ENCODE measurements around the gene RETREG2. TPM values are rescaled to one million over a fixed set of nuclear protein-coding genes. Genes with fewer than 3 reads are reported as not detected.

The RETREG2 gene, protein sequence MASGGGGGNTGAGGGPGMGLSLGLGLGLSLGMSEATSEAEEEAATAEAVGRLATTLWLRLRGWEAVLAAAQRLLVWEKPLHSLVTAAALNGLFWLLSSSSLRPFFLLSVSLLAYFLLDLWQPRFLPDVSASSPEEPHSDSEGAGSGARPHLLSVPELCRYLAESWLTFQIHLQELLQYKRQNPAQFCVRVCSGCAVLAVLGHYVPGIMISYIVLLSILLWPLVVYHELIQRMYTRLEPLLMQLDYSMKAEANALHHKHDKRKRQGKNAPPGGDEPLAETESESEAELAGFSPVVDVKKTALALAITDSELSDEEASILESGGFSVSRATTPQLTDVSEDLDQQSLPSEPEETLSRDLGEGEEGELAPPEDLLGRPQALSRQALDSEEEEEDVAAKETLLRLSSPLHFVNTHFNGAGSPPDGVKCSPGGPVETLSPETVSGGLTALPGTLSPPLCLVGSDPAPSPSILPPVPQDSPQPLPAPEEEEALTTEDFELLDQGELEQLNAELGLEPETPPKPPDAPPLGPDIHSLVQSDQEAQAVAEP
- total RNA-seq = 10 to 100 TPM; 58.8 to 70.1 TPM

DNA sequence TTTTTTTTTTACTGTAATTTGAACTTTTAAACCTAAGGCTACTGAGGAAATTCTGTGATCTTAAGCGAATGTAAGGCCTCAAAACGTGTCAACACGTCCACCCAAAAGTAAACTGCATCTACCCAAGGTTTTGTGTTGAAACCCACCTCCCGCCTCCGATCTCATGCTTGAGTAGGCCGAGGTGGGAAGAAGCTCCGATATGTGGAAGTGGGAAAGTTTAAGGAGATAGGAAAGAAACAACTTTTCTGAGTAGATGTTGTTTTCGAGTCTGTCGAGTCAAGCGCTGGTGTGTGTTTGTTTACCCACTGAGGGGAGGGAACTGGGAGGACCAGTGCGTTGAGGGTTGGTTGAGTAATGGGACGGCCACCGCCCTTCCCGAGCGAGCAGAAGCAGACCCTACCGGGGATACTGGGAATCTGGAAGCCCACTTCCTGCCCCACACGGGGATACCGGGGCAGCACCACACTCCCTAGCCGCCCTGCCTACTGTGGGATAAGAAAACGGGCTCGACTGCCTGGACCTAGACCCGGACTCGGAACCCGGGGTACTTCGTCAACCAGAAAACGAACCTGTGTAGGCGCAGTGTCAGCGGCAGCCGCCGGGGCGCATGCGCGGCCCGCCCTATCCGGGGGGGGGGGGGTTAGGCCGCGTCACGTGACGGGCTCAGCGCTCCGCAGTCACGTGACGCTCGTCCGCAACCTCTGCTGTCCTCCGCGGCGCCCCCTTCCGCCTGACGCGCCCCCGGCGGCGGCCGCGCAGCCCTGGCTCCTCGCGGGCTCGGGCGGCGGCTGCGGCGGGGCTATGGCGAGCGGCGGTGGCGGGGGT lies at the start of gene RETREG2:
Gene RETREG2 (plus strand): TSS at position 724 of the 825 bp plus-strand sequence. CDS start 78 bp downstream, at position 802.
- no peaks in the 10 kb centered on the region for H3K27me3 Mint-ChIP-seq
- ChIA-PET POLR2A (no interaction called here), CTCF (interaction anchor here (0.6 to 2.0 kb wide), 3 partner anchors 19 to 176 kb away, joined by 3 to 5 read pairs (median 3); no protein-coding TSS in a partner anchor)
- peak within 1 kb of the TSS; percentile 97 for H3K27ac Mint-ChIP-seq
- no peaks in the 10 kb centered on the region for H3K9me3 Mint-ChIP-seq (ENCODE audit: low read depth)
- H3K4me1 Mint-ChIP-seq = peaks cover 52% of the 10 kb centered on the region
- peak within 1 kb of the TSS; percentile 86 for H3K4me3 Mint-ChIP-seq
- intact Hi-C loops (cut with DNase I, micrococcal nuclease) = loop anchor here (1.0 to 5.0 kb wide), 20 partner anchors 17 to 781 kb away; partner anchors contain the start of genes ANKZF1 (in 2 of the 2), ATG9A (in 2 of the 2), DNAJB2 (in 2 of the 2) and ZFAND2B (in 2 of the 2)
- ATAC-seq (peak; percentile 60), DNase-seq (peak; percentile 90)
- peaks cover 39% of the 10 kb centered on the region for H3K36me3 Mint-ChIP-seq (ENCODE audit: low read depth)

DNA sequence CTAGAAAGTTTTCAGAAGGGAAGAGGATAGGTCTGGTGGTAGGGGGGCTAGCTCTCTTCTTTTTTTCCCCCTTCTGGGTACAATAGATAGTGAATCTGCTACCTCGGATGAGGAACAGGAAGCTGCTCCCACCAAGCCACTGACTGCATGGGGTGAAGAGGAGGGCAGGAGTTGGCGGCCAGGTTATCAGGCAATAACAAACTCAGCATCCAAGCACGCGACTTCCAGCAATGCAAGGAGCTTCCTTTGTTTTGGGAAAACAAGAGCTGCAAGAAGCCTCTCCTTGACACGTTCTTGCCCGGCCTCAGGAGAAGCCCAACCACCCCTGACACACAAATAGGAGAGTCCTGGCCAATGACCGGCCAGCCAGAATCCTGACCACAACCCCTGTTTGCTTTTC lies 49.7 kb upstream of the RETREG2 start:
- Mint-ChIP-seq H3K4me1 (peaks cover 18% of the 10 kb centered on the region), H3K27ac (no peak overlapping the region)
- POLR2A ChIA-PET = no interaction called here

DNA sequence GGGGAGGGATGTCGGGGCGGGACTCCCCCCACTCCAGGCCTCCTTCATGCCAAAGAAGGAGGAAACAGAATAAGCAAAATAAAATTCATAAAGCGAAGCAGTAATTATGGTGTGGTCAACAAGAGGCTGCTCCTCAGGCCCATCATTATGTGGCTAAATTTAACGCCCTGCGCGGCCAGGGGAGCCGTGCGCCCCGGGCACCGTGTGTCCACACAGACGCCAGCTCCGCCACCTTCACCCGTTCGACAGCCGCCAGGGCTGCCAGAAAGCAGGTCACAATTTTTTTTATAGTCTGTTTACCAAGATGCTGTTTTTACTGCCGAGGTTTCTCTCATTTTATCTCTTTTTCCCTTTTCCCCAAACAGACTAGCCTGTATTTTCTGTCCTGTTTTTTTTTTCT lies 48.5 kb upstream of the RETREG2 start:
- ChIA-PET CTCF (interaction anchor here (0.6 to 3.1 kb wide), 5 partner anchors 25 to 165 kb away, joined by 3 to 10 read pairs (median 4); no protein-coding TSS in a partner anchor), POLR2A (no interaction called here)
- Mint-ChIP-seq H3K36me3 (ENCODE audit: low read depth) (no peaks in the 10 kb centered on the region), H3K9me3 (ENCODE audit: low read depth) (no peaks in the 10 kb centered on the region), H3K27ac (no peak overlapping the region), H3K4me1 (peaks cover 11% of the 10 kb centered on the region), H3K27me3 (no peaks in the 10 kb centered on the region), H3K4me3 (no peak overlapping the region)
- ATAC-seq (no peak), DNase-seq (no peak)
- intact Hi-C loops (cut with DNase I, micrococcal nuclease) = no loop called here

More for the DNA sequence above, 49.7 kb upstream of the RETREG2 start:
- no peak for ATAC-seq
- no peaks in the 10 kb centered on the region for H3K36me3 Mint-ChIP-seq (ENCODE audit: low read depth)
- no peaks in the 10 kb centered on the region for H3K9me3 Mint-ChIP-seq (ENCODE audit: low read depth)
- intact Hi-C loops (cut with DNase I, micrococcal nuclease) = no loop called here
- no peak overlapping the region for H3K4me3 Mint-ChIP-seq
- no peak for DNase-seq
- CTCF ChIA-PET = interaction anchor here (0.9 to 2.2 kb wide), 6 partner anchors 9 to 167 kb away, joined by 3 to 10 read pairs (median 4); no protein-coding TSS in a partner anchor
- no peaks in the 10 kb centered on the region for H3K27me3 Mint-ChIP-seq

- H3K27me3 Mint-ChIP-seq = no peaks in the 10 kb centered on the region
- DNase-seq (no peak), ATAC-seq (no peak)
- H3K9me3 Mint-ChIP-seq (ENCODE audit: low read depth) = no peaks in the 10 kb centered on the region
- H3K27ac Mint-ChIP-seq = no peak overlapping the region
- CTCF ChIA-PET = interaction anchor here (1.1 to 3.1 kb wide), 5 partner anchors 10 to 164 kb away, joined by 3 to 10 read pairs (median 4); no protein-coding TSS in a partner anchor
- no peak overlapping the region for H3K4me3 Mint-ChIP-seq
- H3K4me1 Mint-ChIP-seq = no peaks in the 10 kb centered on the region
- intact Hi-C loops (cut with DNase I, micrococcal nuclease) = no loop called here
- POLR2A ChIA-PET = no interaction called here
- H3K36me3 Mint-ChIP-seq (ENCODE audit: low read depth) = no peaks in the 10 kb centered on the region
These were observed 46.7 kb upstream of the RETREG2 start for GRCh38 chr2:219131327-219131726.

DNA sequence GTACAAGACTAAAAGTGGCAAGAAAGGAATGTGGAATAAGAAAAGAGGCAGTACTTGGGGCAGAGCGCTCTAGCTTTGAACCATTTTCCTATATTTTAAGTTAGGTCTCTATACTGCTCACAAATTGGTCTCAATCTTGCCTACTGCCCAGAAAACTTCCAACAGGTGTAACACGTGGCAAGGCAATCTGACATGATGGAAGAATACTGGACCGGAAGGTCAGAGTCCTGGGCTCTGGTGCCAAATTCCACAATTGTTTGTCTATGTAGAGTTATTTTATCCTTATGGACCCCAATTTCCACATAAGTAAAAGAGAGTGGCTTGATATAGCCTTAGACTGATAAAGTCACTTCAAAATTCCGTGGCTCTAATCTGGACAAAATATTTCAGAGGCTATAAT lies 46.3 kb upstream of the RETREG2 start:
- Mint-ChIP-seq H3K4me3 (no peak overlapping the region), H3K4me1 (no peaks in the 10 kb centered on the region), H3K27me3 (no peaks in the 10 kb centered on the region), H3K36me3 (ENCODE audit: low read depth) (no peaks in the 10 kb centered on the region), H3K9me3 (ENCODE audit: low read depth) (no peaks in the 10 kb centered on the region), H3K27ac (no peak overlapping the region)
- POLR2A ChIA-PET = no interaction called here
- no peak for DNase-seq
- intact Hi-C loops (cut with DNase I, micrococcal nuclease) = no loop called here
- CTCF ChIA-PET = interaction anchor here (0.7 to 3.1 kb wide), 9 partner anchors 10 to 163 kb away, joined by 3 to 10 read pairs (median 4); no protein-coding TSS in a partner anchor
- ATAC-seq = no peak

GRCh38 chr2:219133976-219134375 lies 44.1 kb upstream of the RETREG2 start:
- Mint-ChIP-seq H3K4me1 (no peaks in the 10 kb centered on the region), H3K9me3 (ENCODE audit: low read depth) (no peaks in the 10 kb centered on the region), H3K36me3 (ENCODE audit: low read depth) (peaks cover 6% of the 10 kb centered on the region), H3K27me3 (no peaks in the 10 kb centered on the region), H3K27ac (no peak overlapping the region), H3K4me3 (no peak overlapping the region)
- intact Hi-C loops (cut with DNase I, micrococcal nuclease) = no loop called here
- no peak for ATAC-seq
- POLR2A ChIA-PET = no interaction called here
- CTCF ChIA-PET = interaction anchor here (0.7 to 2.2 kb wide), 10 partner anchors 12 to 161 kb away, joined by 3 to 7 read pairs (median 4); no protein-coding TSS in a partner anchor
- DNase-seq = no peak

DNA sequence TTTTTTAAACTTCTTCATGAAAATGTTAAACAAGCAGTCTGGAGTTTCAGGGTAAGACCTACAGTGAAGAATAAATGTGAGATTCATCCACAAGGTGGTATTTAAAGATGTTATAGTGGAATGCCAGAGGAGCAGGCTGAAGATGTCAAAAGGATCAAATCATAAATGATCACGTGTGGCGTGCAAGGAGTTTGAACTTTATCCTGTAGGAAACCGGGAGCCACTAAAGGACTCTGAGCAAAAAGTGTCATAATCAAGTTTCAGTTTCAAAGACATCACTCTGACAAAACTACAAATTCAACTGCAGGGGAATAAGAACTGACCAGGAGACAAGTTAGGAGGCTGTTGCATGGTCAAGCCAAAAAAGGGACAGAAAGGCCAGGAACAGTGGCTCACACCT lies 37.4 kb upstream of the RETREG2 start:
- CTCF ChIA-PET = interaction anchor here (1.5 kb wide), 1 partner anchor 14 kb away, joined by 6 read pairs; no protein-coding TSS in a partner anchor
- Mint-ChIP-seq H3K27ac (no peak overlapping the region), H3K36me3 (ENCODE audit: low read depth) (peaks cover 20% of the 10 kb centered on the region), H3K27me3 (no peaks in the 10 kb centered on the region), H3K4me3 (no peak overlapping the region), H3K9me3 (ENCODE audit: low read depth) (no peaks in the 10 kb centered on the region), H3K4me1 (no peaks in the 10 kb centered on the region)
- ATAC-seq = no peak
- intact Hi-C loops (cut with DNase I, micrococcal nuclease) = no loop called here
- DNase-seq = no peak
- POLR2A ChIA-PET = no interaction called here

- H3K36me3 Mint-ChIP-seq (ENCODE audit: low read depth) = peaks cover 29% of the 10 kb centered on the region
- H3K9me3 Mint-ChIP-seq (ENCODE audit: low read depth) = no peaks in the 10 kb centered on the region
- no peaks in the 10 kb centered on the region for H3K27me3 Mint-ChIP-seq
- intact Hi-C loops (cut with DNase I, micrococcal nuclease) = no loop called here
- no peak overlapping the region for H3K27ac Mint-ChIP-seq
- H3K4me1 Mint-ChIP-seq = no peaks in the 10 kb centered on the region
- ChIA-PET CTCF (interaction anchor here (0.7 to 4.0 kb wide), 7 partner anchors 10 to 136 kb away, joined by 3 to 19 read pairs (median 3); no protein-coding TSS in a partner anchor), POLR2A (no interaction called here)
- no peak overlapping the region for H3K4me3 Mint-ChIP-seq
- ATAC-seq (no peak), DNase-seq (no peak)
These were observed 35.7 kb upstream of the RETREG2 start for GRCh38 chr2:219142329-219142728.

DNA sequence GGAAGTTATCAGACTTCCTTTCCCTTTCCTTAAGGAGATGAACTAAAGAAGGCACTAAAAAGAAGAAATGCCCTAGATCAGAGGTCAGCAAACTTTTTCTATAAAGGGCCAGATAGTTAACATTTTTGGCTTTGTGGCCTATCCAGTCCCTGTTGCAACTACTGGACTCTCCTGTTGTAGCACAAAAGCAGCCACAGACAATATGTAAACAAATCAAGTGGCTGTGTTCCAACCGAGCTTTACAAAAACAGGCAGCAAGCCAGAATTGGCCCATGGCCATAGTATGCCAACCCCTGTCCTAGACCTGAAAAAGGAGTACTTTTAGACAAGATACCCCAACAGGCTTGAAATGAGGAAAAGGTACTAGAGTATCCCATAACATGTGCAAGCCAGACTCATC lies 28.4 kb upstream of the RETREG2 start:
- intact Hi-C loops (cut with DNase I, micrococcal nuclease) = loop anchor here in 1 of 2 experiments (5.0 kb wide), 1 partner anchor 77 kb away; no protein-coding TSS in a partner anchor
- H3K36me3 Mint-ChIP-seq (ENCODE audit: low read depth) = peaks cover 33% of the 10 kb centered on the region

GRCh38 chr2:219155054-219155644 lies 22.9 kb upstream of the RETREG2 start:
- ChIA-PET CTCF (interaction anchor here (0.5 to 10.4 kb wide), 45 partner anchors 11 to 1613 kb away, joined by 3 to 125 read pairs (median 4); partner anchors contain the start of genes CFAP65, CNPPD1, DNAJB2 and IHH), POLR2A (no interaction called here)
- no peak overlapping the region for H3K27ac Mint-ChIP-seq
- intact Hi-C loops (cut with DNase I, micrococcal nuclease) = loop anchor here (1.0 to 5.0 kb wide), 4 partner anchors 97 to 303 kb away; no protein-coding TSS in a partner anchor
- DNase-seq (peak; percentile 47), ATAC-seq (peak; percentile 47)
- H3K36me3 Mint-ChIP-seq (ENCODE audit: low read depth) = peaks cover 20% of the 10 kb centered on the region
- H3K4me1 Mint-ChIP-seq = peaks cover 6% of the 10 kb centered on the region
- H3K27me3 Mint-ChIP-seq = no peaks in the 10 kb centered on the region
- H3K9me3 Mint-ChIP-seq (ENCODE audit: low read depth) = no peaks in the 10 kb centered on the region
- H3K4me3 Mint-ChIP-seq = no peak overlapping the region

More for the DNA sequence above, 28.4 kb upstream of the RETREG2 start:
- H3K27ac Mint-ChIP-seq = no peak overlapping the region
- no peaks in the 10 kb centered on the region for H3K27me3 Mint-ChIP-seq
- no peak overlapping the region for H3K4me3 Mint-ChIP-seq
- CTCF ChIA-PET = interaction anchor here (0.6 to 10.4 kb wide), 6 partner anchors 10 to 170 kb away, joined by 3 to 125 read pairs (median 6); partner anchors contain the start of genes IHH and NHEJ1
- no peak for DNase-seq
- POLR2A ChIA-PET = interaction anchor here (0.5 kb wide), 1 partner anchor 139 kb away, joined by 3 read pairs; no protein-coding TSS in a partner anchor
- no peaks in the 10 kb centered on the region for H3K9me3 Mint-ChIP-seq (ENCODE audit: low read depth)
- peaks cover 1% of the 10 kb centered on the region for H3K4me1 Mint-ChIP-seq
- no peak for ATAC-seq
